Right lung (tissue), 5 donors: ENCODE results near the gene MEOX1. TPM values are rescaled to one million over a fixed set of nuclear protein-coding genes. Genes with fewer than 3 reads are reported as not detected.

Experiments used
- DNase-seq, 2 donors: peaks; one replicate each; pipeline ENCODE4 v3.0.0-alpha.2; 2013
- polyA plus RNA-seq, 5 donors: library from polyadenylated mRNA; unstranded; fragments of 120-200 nt; gene quantifications; one replicate each; pipeline versions ENCODE4 v1.2.1 to v1.2.3, GENCODE V29; 2013; ENCODE audit warnings: inconsistent platforms in 1 of 5, low replicate concordance in 1 of 5; ENCODE audit not compliant: insufficient read length in 5 of 5, insufficient read depth in 1 of 5

Gene MEOX1
- polyA plus RNA-seq, 5 donors, result 0.21 to 0.64 (median 0.31) TPM

GRCh38 chr17:43591779-43592562 is 69.8 kb downstream of the MEOX1 start:
- DNase-seq, result peak; percentile 62 to 75

GRCh38 chr17:43591001-43591400 is 70.7 kb downstream of the MEOX1 start:
- no peak for DNase-seq

Other genes with a start within 250 kb of the MEOX1 start
- gene DHX8, start 177.9 kb downstream of the MEOX1 start, polyA plus RNA-seq, result 10 to 100 TPM; 37.9 to 44.1 (median 42.4) TPM
- gene ETV4, start 115.6 kb downstream of the MEOX1 start, polyA plus RNA-seq, result 10 to 100 TPM in 3 of 5 donors, 1 to 10 TPM in 2; 8.8 to 22.0 (median 16.7) TPM
- under 1 TPM in 2 of 5 donors, not detected in 3; 0.04 to 0.18 TPM for gene SOST, start 96.9 kb upstream of the MEOX1 start, polyA plus RNA-seq
- 10 to 100 TPM; 29.5 to 33.5 (median 31.7) TPM for gene DUSP3, start 117.1 kb upstream of the MEOX1 start, polyA plus RNA-seq
- gene CFAP97D1, start 118.5 kb upstream of the MEOX1 start, polyA plus RNA-seq, result under 1 TPM in 4 of 5 donors, not detected in 1; 0.03 to 0.09 (median 0.05) TPM
- 10 to 100 TPM in 3 of 5 donors, 1 to 10 TPM in 2; 9.3 to 13.7 (median 10.6) TPM for gene MPP3, start 171.2 kb upstream of the MEOX1 start, polyA plus RNA-seq
- gene CD300LG, start 185.3 kb upstream of the MEOX1 start, polyA plus RNA-seq, result 1 to 10 TPM in 4 of 5 donors, under 1 TPM in 1; 0.77 to 1.8 (median 1.3) TPM
- gene MPP2, start 245.6 kb upstream of the MEOX1 start, polyA plus RNA-seq, result 1 to 10 TPM; 3.5 to 5.1 (median 4.7) TPM